HepG2 (cell line): Measurements from ENCODE around the gene MGLL. TPM values are rescaled to one million over a fixed set of nuclear protein-coding genes. Genes with fewer than 3 reads are reported as not detected.

Source experiments
- ATAC-seq: fragments of 200-7000 bp; cut with Tn5 transposase; 3 replicates; pipeline ENCODE4 v1.9.1; 2020; ENCODE audit warnings: mild to moderate bottlenecking, moderate library complexity
- BruUV-seq: library from RNA; stranded (reverse); fragments of 400-500 nt; replicated peaks from 2 replicates; lab custom pipeline; 2021; lab: Mats Ljungman, UMichigan
- CTCF ChIA-PET: fragments of 300-600 bp; formaldehyde crosslinking; extraction: SDS; loops from one replicate; lab custom pipeline; 2021; ENCODE audit warnings: low total read pairs, inconsistent platforms, low intra/inter-chr PET ratio; lab: Yijun Ruan, JAX
- POLR2A ChIA-PET: fragments of 350-600 bp; sonication (Branson Sonifier 250); formaldehyde crosslinking; loops from one replicate; lab custom pipeline; 2020; ENCODE audit warnings: antibody characterized with exemption, inconsistent platforms; lab: Yijun Ruan, JAX
- DNase-seq: peaks from one replicate; pipeline ENCODE4 v3.0.0-alpha.2; 2015; ENCODE audit warnings: low spot score
- FAIRE-seq: peaks from 3 replicates; lab custom pipeline; 2011; peaks lifted over from hg19 to GRCh38; lab: Jason Lieb, UNC
- H2AFZ ChIP-seq: one replicate; pipeline ENCODE4 v1.6.1; 2011; ENCODE audit warnings: low read length, inconsistent platforms
- H3K27ac ChIP-seq: fragments of 300-600 bp; 3 replicates; pipeline ENCODE4 v1.8.0; 2011; ENCODE audit warnings: mixed run types, mild to moderate bottlenecking, mixed read lengths, low read length, inconsistent platforms; ENCODE audit not compliant: insufficient read depth; ENCODE audit errors: extremely low read length
- H3K27me3 ChIP-seq, 2 experiments: fragments of 200-600 bp in 1 of 2; 2 replicates in 1 of 2; 3 replicates in 1 of 2; pipeline versions ENCODE4 v1.6.0 to v1.8.0; 2011; ENCODE audit warnings: low read length in 2 of 2, mild to moderate bottlenecking in 2 of 2, moderate library complexity in 2 of 2, inconsistent platforms in 1 of 2; ENCODE audit not compliant: insufficient read depth in 2 of 2, control insufficient read depth in 1 of 2
- H3K36me3 ChIP-seq, 2 experiments: fragments of 200-600 bp in 1 of 2; replicated peaks in 1 of 2; 2 replicates in 1 of 2; 3 replicates in 1 of 2; pipeline versions ENCODE4 v1.5.1 to v1.8.0; 2011; ENCODE audit warnings: low read length in 2 of 2, inconsistent platforms in 1 of 2; ENCODE audit not compliant: insufficient read depth in 2 of 2, control insufficient read depth in 1 of 2
- H3K4me1 ChIP-seq: 2 replicates; pipeline ENCODE4 v1.5.1; 2012; ENCODE audit warnings: low read length, inconsistent platforms; ENCODE audit not compliant: insufficient read depth
- H3K4me2 ChIP-seq: 2 replicates; pipeline ENCODE4 v1.6.0; 2011; ENCODE audit warnings: low read depth, low read length, inconsistent platforms
- H3K4me3 ChIP-seq, 3 experiments: fragments of 200-600 bp in 1 of 3; sonication (generic), shearing (Covaris generic) in 1 of 3; replicated peaks in 1 of 3; 2 replicates each; pipeline ENCODE4 v1.5.1; 2011 to 2016; ENCODE audit warnings: low read length in 3 of 3, inconsistent platforms in 2 of 3, low read depth in 2 of 3, mild to moderate bottlenecking in 2 of 3, control low read depth in 1 of 3, mixed read lengths in 1 of 3; ENCODE audit not compliant: insufficient read depth in 1 of 3
- H3K79me2 ChIP-seq: one replicate; pipeline ENCODE4 v1.6.1; 2011; ENCODE audit warnings: low read length, inconsistent platforms; ENCODE audit not compliant: insufficient read depth
- H3K9ac ChIP-seq: 2 replicates; pipeline ENCODE4 v1.6.0; 2011; ENCODE audit warnings: mild to moderate bottlenecking, low read depth, low read length, inconsistent platforms; ENCODE audit not compliant: insufficient read depth
- H3K9me3 ChIP-seq: 2 replicates; pipeline ENCODE4 v1.5.1; 2012; ENCODE audit warnings: mild to moderate bottlenecking, low read length
- H4K20me1 ChIP-seq: 2 replicates; pipeline ENCODE4 v1.6.0; 2011; ENCODE audit warnings: inconsistent platforms, mild to moderate bottlenecking, low read length, moderate library complexity; ENCODE audit not compliant: insufficient read depth
- AKAP8 ChIP-seq: sonication (generic); formaldehyde crosslinking; IDR thresholded peaks from 2 replicates; pipeline ENCODE4 v1.5.1; 2020; ENCODE audit warnings: mild to moderate bottlenecking, missing genetic modification reagents
- EZH2 ChIP-seq: conservative IDR thresholded peaks from 2 replicates; pipeline ENCODE4 v1.6.1; 2012; ENCODE audit warnings: mild to moderate bottlenecking, low read depth, low read length, moderate library complexity
- GATAD2A ChIP-seq: IDR thresholded peaks from 2 replicates; pipeline ENCODE4 v1.6.1; 2016
- GRHL1 ChIP-seq: sonication (generic); formaldehyde crosslinking; conservative IDR thresholded peaks from 2 replicates; pipeline ENCODE4 v1.8.0; 2022; ENCODE audit warnings: missing genetic modification reagents
- HMG20B ChIP-seq: conservative IDR thresholded peaks from 2 replicates; pipeline ENCODE4 v1.6.1; 2016; ENCODE audit warnings: missing genetic modification reagents, missing compliant biosample characterization
- HNRNPUL1 ChIP-seq: fragments of 200-400 bp; formaldehyde crosslinking; IDR thresholded peaks from 2 replicates; pipeline ENCODE4 v1.6.1; 2017; ENCODE audit warnings: low read depth, mild to moderate bottlenecking, low read length, moderate library complexity
- NFYC ChIP-seq: IDR thresholded peaks from 2 replicates; pipeline ENCODE4 v1.6.1; 2016; ENCODE audit warnings: missing genetic modification reagents, missing compliant biosample characterization
- ZFP82 ChIP-seq: sonication (generic); formaldehyde crosslinking; IDR thresholded peaks from 2 replicates; pipeline ENCODE4 v1.5.1; 2020; ENCODE audit warnings: mild to moderate bottlenecking, missing genetic modification reagents, borderline replicate concordance
- ZNF530 ChIP-seq: sonication (generic); formaldehyde crosslinking; IDR thresholded peaks from 2 replicates; pipeline ENCODE4 v1.5.0; 2020; ENCODE audit warnings: low read depth, mild to moderate bottlenecking, missing genetic modification reagents
- ZNF747 ChIP-seq: sonication (generic); formaldehyde crosslinking; IDR thresholded peaks from 2 replicates; pipeline ENCODE4 v1.8.1; 2023; ENCODE audit warnings: missing genetic modification reagents, mild to moderate bottlenecking, borderline replicate concordance
- WGBS: methylation state at CpG from one replicate; pipeline ENCODE4 v1.1.6; 2017; ENCODE audit warnings: low lambda C conversion rate; 5-methylcytosine and 5-hydroxymethylcytosine counted together
- in situ Hi-C: cut with HindIII; loops from 2 replicates; pipeline ENCODE4 v1.10.0; 2017; ENCODE audit warnings: low pct_unique_long_range_greater_than_20kb; ENCODE audit not compliant: extremely low pct_ligation_motif_present
- intact Hi-C: fragments of 100-400 bp; cut with micrococcal nuclease; formaldehyde crosslinking; loops from one replicate; pipeline ENCODE4 v1.10.0; 2022; ENCODE audit not compliant: unreplicated experiment
- polyA plus RNA-seq, 8 experiments: library from polyadenylated mRNA; depleted of rRNA in 3 of 8; stranded (reverse) in 7 of 8; unstranded in 1 of 8; fragments of >200 nt; fragmentation: Illumina TruSeq in 4 of 8; extraction: Trizol in 4 of 8; gene quantifications; 2 replicates each; pipeline versions ENCODE4 v1.2.1 to v1.2.3, GENCODE V29; 2011 to 2016; ENCODE audit warnings: low read depth in 4 of 8, missing spikeins in 1 of 8, mixed read lengths in 1 of 8; ENCODE audit not compliant: insufficient read depth in 1 of 8
- total RNA-seq, 5 experiments: library from RNA; depleted of rRNA; stranded (reverse); fragments of >200 nt; fragmentation: Illumina TruSeq; extraction: Trizol; gene quantifications; 2 replicates each; pipeline ENCODE4 v1.2.3, GENCODE V29; 2016; ENCODE audit warnings: low read depth in 1 of 5

Gene MGLL
- total and polyA plus RNA-seq, 2 of the 13 experiments (the other 11 are each of a cell fraction or from before 2014, with no cell fraction given), result not detected

- Histone ChIP-seq H3K4me3 (no peak overlapping the region), H3K4me2 (no peak overlapping the region), H3K36me3 (no peaks in the 10 kb centered on the region), H3K9ac (no peak overlapping the region), H3K27ac (no peak overlapping the region), H4K20me1 (no peaks in the 10 kb centered on the region), H3K27me3 (peaks cover 0 to 6% of the 10 kb centered on the region in 2 experiments; a peak in 2 of 5 replicates), H3K4me1 (peaks cover 7% of the 10 kb centered on the region), H3K79me2 (no peaks in the 10 kb centered on the region), H2AFZ (no peak overlapping the region), H3K9me3 (no peaks in the 10 kb centered on the region)
- DNase-seq (no peak), FAIRE-seq (no peak), ATAC-seq (no peak)
- no peak for TF ChIP-seq AKAP8 (CRISPR knock-in tag)
- no peak for TF ChIP-seq GRHL1 (CRISPR knock-in tag)
- TF ChIP-seq EZH2, result no peak
- TF ChIP-seq HNRNPUL1, result no peak
- TF ChIP-seq ZNF747 (CRISPR knock-in tag), result no peak
- TF ChIP-seq ZNF530 (CRISPR knock-in tag), result no peak
- TF ChIP-seq ZFP82 (CRISPR knock-in tag), result no peak
- no peak for TF ChIP-seq NFYC (CRISPR knock-in tag)
- TF ChIP-seq HMG20B (CRISPR knock-in tag), result no peak
- TF ChIP-seq GATAD2A (CRISPR knock-in tag), result no peak
- 63% methylated on average over 10 of the region's 19 CpGs for WGBS
- POLR2A ChIA-PET, result no interaction called here
- CTCF ChIA-PET, result no interaction called here
- intact Hi-C loops, result no loop called here
- in situ Hi-C loops, result loop anchor here (10.0 kb wide), 1 partner anchor 275 kb away; no protein-coding TSS in a partner anchor
- BruUV-seq, result no TSS peak
Measured at GRCh38 chr3:127689266-127689860, 133.0 kb downstream of the MGLL start.
